GM13976 (cell line): ENCODE data around the gene SH2D1B.

Experiments
- DNase-seq: peaks from one replicate; pipeline ENCODE4 v3.0.0; 2012; ENCODE audit warnings: low spot score
- in situ Hi-C: fragments of 300-500 bp; cut with MboI; formaldehyde crosslinking; loops from one replicate; pipeline ENCODE4 v1.12.0; 2022; ENCODE audit warnings: low sequenced_read_pairs, mixed read lengths, inconsistent platforms; ENCODE audit not compliant: unreplicated experiment
- TF ChIP-seq, protein P1 (sequence below): IDR thresholded peaks from 2 replicates; pipeline ENCODE4 v1.5.1; 2012; ENCODE audit warnings: borderline replicate concordance, mild to moderate bottlenecking; ENCODE audit not compliant: insufficient read depth; ENCODE audit errors: extremely low read depth, missing control alignments, control extremely low read depth

Gene SH2D1B

GRCh38 chr1:162373072-162373427, 38.9 kb downstream of the SH2D1B start:
- in situ Hi-C loops, result no loop called here
- no peak for DNase-seq
- TF ChIP-seq, protein P1, sequence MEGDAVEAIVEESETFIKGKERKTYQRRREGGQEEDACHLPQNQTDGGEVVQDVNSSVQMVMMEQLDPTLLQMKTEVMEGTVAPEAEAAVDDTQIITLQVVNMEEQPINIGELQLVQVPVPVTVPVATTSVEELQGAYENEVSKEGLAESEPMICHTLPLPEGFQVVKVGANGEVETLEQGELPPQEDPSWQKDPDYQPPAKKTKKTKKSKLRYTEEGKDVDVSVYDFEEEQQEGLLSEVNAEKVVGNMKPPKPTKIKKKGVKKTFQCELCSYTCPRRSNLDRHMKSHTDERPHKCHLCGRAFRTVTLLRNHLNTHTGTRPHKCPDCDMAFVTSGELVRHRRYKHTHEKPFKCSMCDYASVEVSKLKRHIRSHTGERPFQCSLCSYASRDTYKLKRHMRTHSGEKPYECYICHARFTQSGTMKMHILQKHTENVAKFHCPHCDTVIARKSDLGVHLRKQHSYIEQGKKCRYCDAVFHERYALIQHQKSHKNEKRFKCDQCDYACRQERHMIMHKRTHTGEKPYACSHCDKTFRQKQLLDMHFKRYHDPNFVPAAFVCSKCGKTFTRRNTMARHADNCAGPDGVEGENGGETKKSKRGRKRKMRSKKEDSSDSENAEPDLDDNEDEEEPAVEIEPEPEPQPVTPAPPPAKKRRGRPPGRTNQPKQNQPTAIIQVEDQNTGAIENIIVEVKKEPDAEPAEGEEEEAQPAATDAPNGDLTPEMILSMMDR, result no peak

DNA sequence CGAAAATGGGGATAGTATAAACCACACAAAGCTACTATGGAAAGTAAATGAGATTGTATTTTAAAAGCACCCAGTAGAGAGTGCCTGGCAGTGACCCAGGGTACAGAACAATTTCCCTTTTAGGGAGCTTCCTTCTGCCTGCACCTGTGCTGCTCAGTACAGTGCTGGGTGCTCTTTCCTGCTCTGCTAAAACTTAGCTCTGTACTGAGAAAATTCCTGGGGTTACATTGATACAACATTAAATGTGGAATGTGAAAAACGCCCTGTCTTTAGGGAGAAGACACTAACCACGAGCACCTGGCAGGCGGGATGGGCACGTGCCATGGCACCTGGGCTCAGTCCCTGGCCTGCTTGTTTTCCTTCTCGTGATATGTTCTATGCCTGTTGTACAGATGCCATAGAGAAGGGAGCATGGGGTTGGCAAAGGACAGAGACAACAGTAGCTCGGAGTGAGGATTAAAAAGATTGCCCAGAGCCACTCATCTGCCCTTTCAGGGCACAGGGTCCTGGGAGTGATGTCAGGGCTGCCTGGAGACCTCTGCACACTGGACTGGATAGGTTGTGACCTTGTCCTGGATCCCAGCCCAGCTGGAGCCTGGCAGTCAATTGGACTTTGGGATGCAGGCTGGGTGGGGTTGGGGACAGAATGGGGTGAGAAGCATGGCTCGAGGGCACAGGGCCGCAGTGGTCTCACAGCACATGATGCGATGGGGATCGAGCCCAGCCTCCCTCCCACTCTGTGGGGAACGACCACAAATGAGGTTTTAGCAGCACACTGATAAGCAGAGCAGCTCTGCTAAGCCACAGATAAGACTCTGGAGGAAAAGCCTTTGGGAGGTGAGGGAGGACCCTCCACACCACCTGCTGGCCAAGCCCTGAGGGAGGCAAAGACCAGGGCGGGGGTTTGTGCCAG, 39.5 kb downstream of the SH2D1B start:
- no peak for DNase-seq
- TF ChIP-seq, protein P1, result no peak
- in situ Hi-C loops, result no loop called here

- DNase-seq, result no peak
- in situ Hi-C loops, result no loop called here
Observed at GRCh38 chr1:162371611-162372010, 40.3 kb downstream of the SH2D1B start.

DNA sequence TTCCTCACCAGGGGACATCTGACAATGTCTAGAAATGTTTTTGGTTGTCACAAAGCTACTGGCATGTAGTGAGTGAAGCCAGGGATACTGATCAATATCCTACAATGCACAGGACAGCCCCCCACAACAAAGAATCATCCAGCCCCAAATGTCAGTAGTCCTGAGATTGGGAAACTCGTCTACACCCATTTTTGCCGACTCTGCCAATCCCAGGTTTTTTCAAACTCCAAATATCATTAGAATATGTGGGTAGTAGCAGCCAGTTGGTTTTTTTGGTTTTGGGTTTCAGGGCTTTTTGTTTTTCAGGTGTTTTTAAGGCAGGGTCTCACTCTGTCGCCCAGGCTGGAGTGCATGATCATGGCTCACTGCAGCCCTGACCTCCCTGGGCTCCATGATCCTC, 41.2 kb downstream of the SH2D1B start:
- in situ Hi-C loops, result no loop called here
- TF ChIP-seq, protein P1, result no peak
- DNase-seq, result no peak

More at GRCh38 chr1:162371611-162372010, 40.3 kb downstream of the SH2D1B start:
- TF ChIP-seq, protein P1, result no peak

DNA sequence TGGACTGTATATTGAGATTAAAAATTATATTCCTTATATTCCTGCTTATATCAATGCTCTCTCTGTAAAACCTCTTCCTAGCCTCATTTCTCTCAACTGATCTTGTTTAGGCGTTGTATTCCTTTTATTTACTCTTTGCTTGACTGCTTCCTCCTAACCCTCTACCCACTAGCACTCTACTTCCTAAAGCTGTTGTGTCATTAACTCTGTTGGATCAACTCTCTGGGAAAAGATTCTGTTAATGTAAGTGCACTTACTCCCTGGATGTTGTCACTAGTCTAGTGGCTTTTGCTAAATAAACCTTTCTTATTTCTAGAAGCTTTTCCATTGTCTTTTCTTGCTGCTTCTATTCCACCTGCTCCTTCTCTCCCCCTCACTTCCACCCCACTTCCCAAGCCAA, 41.8 kb downstream of the SH2D1B start:
- in situ Hi-C loops, result no loop called here
- TF ChIP-seq, protein P1, result no peak
- no peak for DNase-seq

DNA sequence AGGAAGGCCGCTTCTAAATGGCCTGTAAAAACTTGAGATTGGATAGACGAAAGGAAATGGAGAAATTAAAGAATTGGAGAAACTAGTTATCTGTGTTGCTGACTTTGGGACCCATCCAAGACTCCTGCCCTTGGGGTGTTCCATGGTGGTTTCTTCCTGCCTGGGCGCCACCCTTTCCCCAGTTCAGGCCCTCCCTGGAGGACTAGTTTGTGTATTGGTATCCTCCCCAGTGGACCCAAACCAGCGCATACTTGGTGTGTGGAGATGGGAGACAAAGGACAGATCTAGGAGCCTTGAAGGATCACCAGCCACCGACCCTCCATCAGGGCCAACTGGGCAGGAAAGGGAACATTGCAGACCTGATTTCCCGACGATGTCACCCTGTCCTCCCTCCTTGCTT, 42.4 kb downstream of the SH2D1B start:
- in situ Hi-C loops, result no loop called here
- TF ChIP-seq, protein P1, result no peak
- DNase-seq, result no peak
